Panc1 (cell line): ENCODE measurements around the gene PLCB4. TPM values are rescaled to one million over a fixed set of nuclear protein-coding genes. Genes with fewer than 3 reads are reported as not detected.

ENCODE experiments used
- ATAC-seq: fragments of 200-7000 bp; cut with Tn5 transposase; 2 replicates; pipeline ENCODE4 v1.9.1; 2020; ENCODE audit warnings: mild to moderate bottlenecking, moderate library complexity
- BruUV-seq: library from RNA; stranded (reverse); fragments of 400-500 nt; replicated peaks from 2 replicates; lab custom pipeline; 2021; lab: Mats Ljungman, UMichigan
- CTCF ChIA-PET: fragments of 300-600 bp; sonication (Branson Sonifier 250); formaldehyde crosslinking; loops from one replicate; lab custom pipeline; 2022; ENCODE audit warnings: antibody characterized with exemption; lab: Charles Lee
- POLR2A ChIA-PET: fragments of 300-600 bp; sonication (Branson Sonifier 250); formaldehyde crosslinking; loops from one replicate; lab custom pipeline; 2022; ENCODE audit warnings: antibody characterized with exemption; lab: Charles Lee
- DNase-seq: peaks from one replicate; pipeline ENCODE4 v3.0.0-alpha.2; 2010; ENCODE audit warnings: low read depth, low spot score
- H3K27ac ChIP-seq: 2 replicates; pipeline ENCODE4 v1.5.1; 2011; ENCODE audit warnings: mild to moderate bottlenecking, low read length, inconsistent platforms
- H3K27me3 ChIP-seq: fragments of 200-500 bp; sonication (Bioruptor generic); 2 replicates; pipeline ENCODE4 v1.6.0; 2014; ENCODE audit warnings: low read length, inconsistent platforms; ENCODE audit not compliant: control insufficient read depth, insufficient read depth
- H3K36me3 ChIP-seq: fragments of 200-500 bp; sonication (Bioruptor generic); 2 replicates; pipeline ENCODE4 v1.5.1; 2014; ENCODE audit warnings: inconsistent platforms, mild to moderate bottlenecking, low read length, moderate library complexity; ENCODE audit not compliant: control insufficient read depth, insufficient read depth
- H3K4me1 ChIP-seq: 2 replicates; pipeline ENCODE4 v1.5.1; 2011; ENCODE audit warnings: inconsistent platforms, mild to moderate bottlenecking, low read length, moderate library complexity; ENCODE audit not compliant: control insufficient read depth, insufficient read depth
- H3K4me3 ChIP-seq, 2 experiments: 2 replicates each; pipeline ENCODE4 v1.5.1; 2011 to 2012; ENCODE audit warnings: low read depth in 2 of 2, low read length in 2 of 2, mild to moderate bottlenecking in 2 of 2, inconsistent platforms in 1 of 2, moderate library complexity in 1 of 2
- H3K9me3 ChIP-seq: fragments of 200-500 bp; sonication (Bioruptor generic); 2 replicates; pipeline ENCODE4 v1.5.1; 2014; ENCODE audit warnings: low read depth, mild to moderate bottlenecking, inconsistent platforms, low read length, moderate library complexity; ENCODE audit not compliant: control insufficient read depth, insufficient read depth
- POLR2AphosphoS5 ChIP-seq: IDR thresholded peaks from 2 replicates; pipeline ENCODE4 v1.6.1; 2012; ENCODE audit warnings: mild to moderate bottlenecking, low read depth, low read length, moderate library complexity
- REST ChIP-seq, 2 experiments: IDR thresholded peaks; 2 replicates each; pipeline ENCODE4 v1.6.1; 2011 to 2012; ENCODE audit warnings: low read depth in 2 of 2, control low read depth in 1 of 2, low read length in 1 of 2, mild to moderate bottlenecking in 1 of 2, moderate library complexity in 1 of 2; ENCODE audit not compliant: insufficient read depth in 1 of 2
- SIN3A ChIP-seq: IDR thresholded peaks from 2 replicates; pipeline ENCODE4 v1.6.1; 2012; ENCODE audit warnings: low read depth, mild to moderate bottlenecking, low read length, moderate library complexity, borderline replicate concordance; ENCODE audit not compliant: insufficient read depth
- TCF7L2 ChIP-seq: IDR thresholded peaks from 2 replicates; pipeline ENCODE4 v1.6.1; 2011; ENCODE audit warnings: mild to moderate bottlenecking, low read depth, low read length, inconsistent platforms
- in situ Hi-C: cut with HindIII; loops from 2 replicates; pipeline ENCODE4 v1.10.0; 2016; ENCODE audit warnings: low sequenced_read_pairs, low pct_unique_long_range_greater_than_20kb
- intact Hi-C: fragments of 100-400 bp; cut with micrococcal nuclease; formaldehyde crosslinking; loops from one replicate; pipeline ENCODE4 v1.10.0; 2022; ENCODE audit not compliant: unreplicated experiment
- total RNA-seq: library from RNA; stranded (reverse); gene quantifications from one replicate; pipeline ENCODE4 v1.2.1, GENCODE V29; 2021; ENCODE audit not compliant: unreplicated experiment
- TF ChIP-seq, protein P1 (sequence below): fragments of 450-650 bp; IDR thresholded peaks from 2 replicates; pipeline ENCODE4 v1.5.1; 2017; ENCODE audit warnings: mild to moderate bottlenecking

Gene PLCB4
- total RNA-seq, 1 experiment from 2014 or later = 1.5 TPM

GRCh38 chr20:9061434-9061833 lies 7.5 kb upstream of the PLCB4 start:
- Histone ChIP-seq H3K4me1 (no peaks in the 10 kb centered on the region), H3K4me3 (no peak overlapping the region), H3K36me3 (no peaks in the 10 kb centered on the region), H3K9me3 (no peaks in the 10 kb centered on the region), H3K27me3 (no peaks in the 10 kb centered on the region), H3K27ac (no peak overlapping the region)
- ChIA-PET CTCF (no interaction called here), POLR2A (no interaction called here)
- DNase-seq (no peak), ATAC-seq (no peak)
- intact Hi-C loops (no loop called here), in situ Hi-C loops (no loop called here)
- no TSS peak for BruUV-seq
- TF ChIP-seq TCF7L2 (no peak), REST (IDR thresholded peaks at IDR 0.05; ENCODE audit: insufficient read depth in 1 of 2, low read depth in 2 of 2, low read length in 1 of 2) (no peak), SIN3A (no peak), POLR2AphosphoS5 (no peak)
- TF ChIP-seq, protein P1, sequence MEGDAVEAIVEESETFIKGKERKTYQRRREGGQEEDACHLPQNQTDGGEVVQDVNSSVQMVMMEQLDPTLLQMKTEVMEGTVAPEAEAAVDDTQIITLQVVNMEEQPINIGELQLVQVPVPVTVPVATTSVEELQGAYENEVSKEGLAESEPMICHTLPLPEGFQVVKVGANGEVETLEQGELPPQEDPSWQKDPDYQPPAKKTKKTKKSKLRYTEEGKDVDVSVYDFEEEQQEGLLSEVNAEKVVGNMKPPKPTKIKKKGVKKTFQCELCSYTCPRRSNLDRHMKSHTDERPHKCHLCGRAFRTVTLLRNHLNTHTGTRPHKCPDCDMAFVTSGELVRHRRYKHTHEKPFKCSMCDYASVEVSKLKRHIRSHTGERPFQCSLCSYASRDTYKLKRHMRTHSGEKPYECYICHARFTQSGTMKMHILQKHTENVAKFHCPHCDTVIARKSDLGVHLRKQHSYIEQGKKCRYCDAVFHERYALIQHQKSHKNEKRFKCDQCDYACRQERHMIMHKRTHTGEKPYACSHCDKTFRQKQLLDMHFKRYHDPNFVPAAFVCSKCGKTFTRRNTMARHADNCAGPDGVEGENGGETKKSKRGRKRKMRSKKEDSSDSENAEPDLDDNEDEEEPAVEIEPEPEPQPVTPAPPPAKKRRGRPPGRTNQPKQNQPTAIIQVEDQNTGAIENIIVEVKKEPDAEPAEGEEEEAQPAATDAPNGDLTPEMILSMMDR = no peak

GRCh38 chr20:9062066-9062465 lies 6.8 kb upstream of the PLCB4 start:
- no peaks in the 10 kb centered on the region for H3K36me3 ChIP-seq
- H3K27ac ChIP-seq = no peak overlapping the region
- no peak for TF ChIP-seq TCF7L2
- TF ChIP-seq, protein P1 = no peak
- TF ChIP-seq REST (IDR thresholded peaks at IDR 0.05; ENCODE audit: insufficient read depth in 1 of 2, low read depth in 2 of 2, low read length in 1 of 2) = no peak
- TF ChIP-seq SIN3A = no peak
- TF ChIP-seq POLR2AphosphoS5 = no peak
- ATAC-seq (no peak), DNase-seq (no peak)
- H3K27me3 ChIP-seq = no peaks in the 10 kb centered on the region
- ChIA-PET CTCF (no interaction called here), POLR2A (no interaction called here)
- in situ Hi-C loops = no loop called here
- intact Hi-C loops = no loop called here
- H3K9me3 ChIP-seq = no peaks in the 10 kb centered on the region
- H3K4me1 ChIP-seq = no peaks in the 10 kb centered on the region
- H3K4me3 ChIP-seq = no peak overlapping the region
- no TSS peak for BruUV-seq
